HG03432 (cell line): Measurements from ENCODE around the gene BIRC6.
"Not testable (repeated sequence)": the region's sequence is repeated elsewhere in the genome, so short reads cannot be mapped to it uniquely, and the experiment has no call there.

Source experiments
- ATAC-seq: cut with Tn5 transposase; IDR thresholded peaks from one replicate; pipeline ENCODE4 v1.9.1; 2021; ENCODE audit warnings: mild to moderate bottlenecking, moderate library complexity; ENCODE audit not compliant: unreplicated experiment

The BIRC6 gene

GRCh38 chr2:32591669-32592463, 235.0 kb downstream of the BIRC6 start:
- peak; percentile 85 for ATAC-seq

- no peak for ATAC-seq
Observed at GRCh38 chr2:32594573-32594972, 237.8 kb downstream of the BIRC6 start.

GRCh38 chr2:32611366-32611765, 254.5 kb downstream of the BIRC6 start:
- ATAC-seq, result no peak

GRCh38 chr2:32611771-32612170, 254.9 kb downstream of the BIRC6 start:
- ATAC-seq, result no peak

- ATAC-seq, result no peak
Observed at GRCh38 chr2:32614084-32614483, 257.3 kb downstream of the BIRC6 start.

- ATAC-seq, result no peak
Observed at GRCh38 chr2:32617599-32618189, 260.9 kb downstream of the BIRC6 start.

- ATAC-seq, result no peak
Observed at GRCh38 chr2:32622570-32623310, 265.9 kb downstream of the BIRC6 start.

- ATAC-seq, result no peak
Observed at GRCh38 chr2:32623311-32623706, 266.5 kb downstream of the BIRC6 start.

- no peak for ATAC-seq
Observed at GRCh38 chr2:32624812-32625211, 268.0 kb downstream of the BIRC6 start.

- ATAC-seq, result no peak
Observed at GRCh38 chr2:32626639-32627221, 269.9 kb downstream of the BIRC6 start.

GRCh38 chr2:32627441-32627813, 270.6 kb downstream of the BIRC6 start:
- ATAC-seq, result peak; percentile 42

- peak; percentile 100 for ATAC-seq
Observed at GRCh38 chr2:32627814-32628579, 271.2 kb downstream of the BIRC6 start, which contains the start of gene TTC27. TTC27 (plus strand) TSS chr2:32628050; CDS start chr2:32628293, 243 bp downstream.

- no peak for ATAC-seq
Observed at GRCh38 chr2:32632089-32632488, 275.3 kb downstream of the BIRC6 start.

- ATAC-seq, result no peak
Observed at GRCh38 chr2:32633040-32633439, 276.2 kb downstream of the BIRC6 start.

GRCh38 chr2:32638548-32638947, 281.7 kb downstream of the BIRC6 start:
- not testable (repeated sequence) for ATAC-seq

GRCh38 chr2:32641180-32641579, 284.4 kb downstream of the BIRC6 start:
- no peak for ATAC-seq

- ATAC-seq, result no peak
Observed at GRCh38 chr2:32647180-32647651, 290.4 kb downstream of the BIRC6 start.

GRCh38 chr2:32652555-32653209, 295.9 kb downstream of the BIRC6 start:
- no peak for ATAC-seq

- no peak for ATAC-seq
Observed at GRCh38 chr2:32656069-32656468, 299.2 kb downstream of the BIRC6 start.

GRCh38 chr2:32663864-32664263, 307.0 kb downstream of the BIRC6 start:
- no peak for ATAC-seq
